Measurements from ENCODE around the gene CCDC86. TPM values are rescaled to one million over a fixed set of nuclear protein-coding genes. Genes with fewer than 3 reads are reported as not detected.

CCDC86 gene
- total RNA-seq, 1 donor from 2014 or later, result 8.4 TPM

- ATAC-seq (ENCODE audit: poor library complexity), result no peak
- DNase-seq, result no peak
- intact Hi-C loops (cut with DNase I), result no loop called here
These were observed 8.0 kb downstream of the CCDC86 start for GRCh38 chr11:60849641-60850520.

GRCh38 chr11:60851327-60852104, 9.6 kb downstream of the CCDC86 start:
- no peak for DNase-seq
- ATAC-seq (ENCODE audit: poor library complexity), result no peak

GRCh38 chr11:60852117-60852981, 10.4 kb downstream of the CCDC86 start:
- intact Hi-C loops (cut with DNase I), result no loop called here
- DNase-seq (no peak), ATAC-seq (ENCODE audit: poor library complexity) (no peak)

More at GRCh38 chr11:60851327-60852104, 9.6 kb downstream of the CCDC86 start:
- intact Hi-C loops (cut with DNase I), result no loop called here

- ATAC-seq (ENCODE audit: poor library complexity) (no peak), DNase-seq (no peak)
- intact Hi-C loops (cut with DNase I), result no loop called here
These were observed 11.4 kb downstream of the CCDC86 start for GRCh38 chr11:60852982-60853950.

- ATAC-seq (ENCODE audit: poor library complexity) (no peak), DNase-seq (no peak)
- intact Hi-C loops (cut with DNase I), result no loop called here
These were observed 12.4 kb downstream of the CCDC86 start for GRCh38 chr11:60854140-60854846.

GRCh38 chr11:60854847-60855725, 13.2 kb downstream of the CCDC86 start:
- intact Hi-C loops (cut with DNase I), result no loop called here
- DNase-seq, result no peak
- ATAC-seq (ENCODE audit: poor library complexity), result no peak

GRCh38 chr11:60855726-60856633, 14.1 kb downstream of the CCDC86 start, which contains the start of gene PTGDR2:
TSS of gene PTGDR2 (minus strand) at chr11:60855950. CDS start at chr11:60853722, 2,228 bp downstream.
- DNase-seq, result no peak
- ATAC-seq (ENCODE audit: poor library complexity), result no peak
- intact Hi-C loops (cut with DNase I), result no loop called here

GRCh38 chr11:60857378-60858232, 15.7 kb downstream of the CCDC86 start:
- no peak for ATAC-seq (ENCODE audit: poor library complexity)
- intact Hi-C loops (cut with DNase I), result no loop called here
- no peak for DNase-seq

GRCh38 chr11:60858236-60858635, 16.3 kb downstream of the CCDC86 start:
- intact Hi-C loops (cut with DNase I), result no loop called here
- ATAC-seq (ENCODE audit: poor library complexity) (no peak), DNase-seq (no peak)

GRCh38 chr11:60858731-60859464, 17.0 kb downstream of the CCDC86 start:
- intact Hi-C loops (cut with DNase I), result no loop called here
- ATAC-seq (ENCODE audit: poor library complexity), result no peak
- DNase-seq, result no peak

GRCh38 chr11:60859616-60860250, 17.8 kb downstream of the CCDC86 start:
- DNase-seq (no peak), ATAC-seq (ENCODE audit: poor library complexity) (no peak)
- intact Hi-C loops (cut with DNase I), result no loop called here

- ATAC-seq (ENCODE audit: poor library complexity), result no peak
- intact Hi-C loops (cut with DNase I), result no loop called here
- no peak for DNase-seq
These were observed 19.0 kb downstream of the CCDC86 start for GRCh38 chr11:60860943-60861342.

- intact Hi-C loops (cut with DNase I), result no loop called here
- DNase-seq, result no peak
- ATAC-seq (ENCODE audit: poor library complexity), result no peak
These were observed 20.3 kb downstream of the CCDC86 start for GRCh38 chr11:60862171-60862570.

Measured in Right ventricle myocardium superior (tissue), 1 donor.